HG03095 (cell line): ENCODE data around the gene MYO5A.
"Not testable (repeated sequence)": the region's sequence is repeated elsewhere in the genome, so short reads cannot be mapped to it uniquely, and the experiment has no call there.

Experiments
- ATAC-seq: cut with Tn5 transposase; IDR thresholded peaks from one replicate; pipeline ENCODE4 v1.9.1; 2021; ENCODE audit warnings: moderate library complexity; ENCODE audit not compliant: unreplicated experiment

The MYO5A gene

GRCh38 chr15:52294881-52295420 lies 233.7 kb downstream of the MYO5A start:
- ATAC-seq, result no peak

DNA sequence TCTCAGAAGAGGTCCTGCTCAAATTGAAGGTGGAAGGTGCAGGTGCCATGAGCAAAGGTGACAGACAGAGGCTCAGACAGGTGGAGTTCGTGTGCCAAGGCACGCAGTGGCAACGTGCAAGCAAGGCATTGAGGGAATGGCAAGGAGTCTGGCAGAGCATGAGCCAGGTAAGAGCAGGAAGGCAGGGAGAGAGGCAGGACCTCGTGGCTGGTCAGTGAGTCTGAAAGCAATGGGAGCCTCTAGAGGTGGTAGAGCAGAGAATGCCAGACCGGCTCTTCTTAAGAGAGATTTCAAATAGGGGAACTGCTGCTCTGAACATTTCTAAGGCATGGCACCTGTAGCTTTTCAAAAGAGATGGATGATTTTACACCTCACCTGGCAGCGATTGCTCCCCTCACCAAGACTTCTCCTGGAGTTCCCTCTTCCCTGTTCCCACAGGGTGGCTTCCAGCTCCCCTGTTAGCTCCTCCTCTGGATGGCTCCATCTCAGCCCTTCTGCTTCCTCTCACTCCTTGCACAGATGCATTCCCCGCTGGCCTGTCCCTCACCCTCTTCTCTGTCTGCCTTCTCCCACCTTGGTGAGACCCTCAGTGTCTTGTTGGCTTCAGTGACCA lies 235.8 kb downstream of the MYO5A start:
- ATAC-seq, result no peak

DNA sequence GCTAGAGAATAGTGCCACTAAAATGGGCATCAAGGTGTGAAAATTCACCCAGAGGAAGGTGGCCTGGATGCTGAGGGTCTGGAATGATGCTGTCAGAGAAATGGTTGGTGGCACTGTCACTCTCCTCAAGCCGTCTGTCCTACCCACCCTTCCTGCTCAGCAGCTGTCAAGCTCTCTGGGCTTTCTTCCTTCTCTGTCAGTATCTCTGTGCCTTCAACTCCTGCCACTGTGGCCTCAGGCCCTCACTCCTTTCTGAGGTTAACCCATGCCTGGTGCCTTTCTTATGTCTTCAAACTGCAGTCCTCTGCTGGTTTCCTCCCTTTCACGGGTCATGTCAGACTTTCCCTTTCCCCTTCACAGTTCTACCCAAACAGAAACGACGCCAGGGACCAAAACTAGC lies 237.5 kb downstream of the MYO5A start:
- ATAC-seq, result no peak

DNA sequence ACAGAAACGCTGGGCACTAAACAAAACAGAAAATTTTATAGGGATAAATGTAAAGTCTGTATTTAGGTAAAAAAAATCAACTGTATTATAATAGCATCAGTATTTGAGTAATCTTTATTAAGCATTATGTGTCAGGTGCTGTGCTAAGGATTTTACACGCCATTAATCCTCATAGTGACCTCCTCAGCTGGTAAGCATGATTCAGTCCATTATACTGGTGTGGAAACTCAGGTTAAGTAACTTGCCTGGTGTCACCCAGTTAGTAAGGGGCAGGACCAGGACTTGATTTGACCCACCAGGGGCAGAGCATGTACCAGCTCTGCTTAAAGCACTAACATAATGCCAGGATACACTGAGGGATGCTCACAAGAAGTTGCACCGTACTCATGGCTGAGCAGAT lies 237.9 kb downstream of the MYO5A start:
- no peak for ATAC-seq

GRCh38 chr15:52290329-52290728 lies 238.4 kb downstream of the MYO5A start:
- ATAC-seq, result no peak

- no peak for ATAC-seq
These were observed 239.0 kb downstream of the MYO5A start for GRCh38 chr15:52289629-52290081.

DNA sequence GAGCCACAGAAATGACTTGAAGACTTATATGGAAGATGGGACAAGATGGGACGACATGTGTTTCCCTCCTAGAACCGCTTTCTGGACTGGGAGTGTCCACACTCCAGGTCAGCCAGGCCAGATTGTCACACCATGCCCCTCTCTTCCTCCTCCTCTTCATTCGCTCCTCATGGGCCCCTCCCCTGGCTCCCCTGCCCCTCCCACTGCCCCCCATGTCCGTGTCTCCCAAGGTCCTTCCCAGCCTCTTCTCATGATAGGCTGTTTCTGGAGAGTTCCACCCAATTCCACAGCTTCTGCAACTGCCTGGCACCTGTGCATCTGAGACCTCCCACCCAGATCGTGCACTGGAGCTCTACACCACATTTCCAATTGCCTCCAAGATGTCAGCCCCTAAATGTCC lies 239.7 kb downstream of the MYO5A start:
- no peak for ATAC-seq

DNA sequence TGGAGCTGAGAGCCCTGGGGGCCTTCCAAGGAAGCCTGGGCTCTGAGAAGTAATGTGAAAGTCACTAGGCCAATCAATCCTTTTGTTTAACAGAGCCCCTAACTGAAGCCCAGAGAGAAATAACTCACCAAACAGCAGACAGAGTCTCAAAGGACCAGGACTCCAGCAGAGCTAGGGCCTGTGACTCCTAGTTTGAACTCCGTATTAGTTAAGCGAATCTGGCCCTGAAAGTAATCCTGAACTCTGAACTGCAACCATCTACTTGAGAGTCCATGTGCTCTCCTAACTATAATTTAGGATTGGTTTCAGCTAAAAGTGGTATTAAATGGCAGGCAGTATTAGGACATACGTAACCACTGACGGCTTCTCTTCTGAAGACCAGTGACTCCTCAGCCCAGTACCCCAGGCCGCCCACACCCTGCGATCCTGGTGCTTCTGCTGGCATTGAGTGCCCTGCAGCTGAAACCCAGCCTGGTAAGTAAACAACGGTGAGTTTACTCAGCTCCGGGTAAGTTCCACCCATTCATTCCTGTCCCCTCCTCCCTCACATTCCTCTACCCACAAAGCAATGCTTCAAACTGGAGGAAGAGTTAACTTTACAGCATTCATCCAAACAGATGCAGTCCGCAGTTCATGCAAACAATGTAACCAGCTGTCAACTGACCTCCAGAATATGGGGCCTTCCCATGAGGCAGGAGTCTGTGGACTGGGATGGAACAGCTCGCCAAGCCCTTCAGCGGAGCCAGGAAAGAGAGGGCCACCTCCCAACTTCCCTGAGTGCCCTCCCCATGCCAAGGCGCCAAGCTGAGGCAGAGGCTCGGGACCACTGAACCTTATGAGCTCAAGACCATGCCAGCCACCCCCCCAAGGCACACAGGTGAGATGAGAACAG lies 240.4 kb downstream of the MYO5A start:
- ATAC-seq, result no peak

GRCh38 chr15:52287114-52287513 lies 241.6 kb downstream of the MYO5A start:
- ATAC-seq, result no peak

DNA sequence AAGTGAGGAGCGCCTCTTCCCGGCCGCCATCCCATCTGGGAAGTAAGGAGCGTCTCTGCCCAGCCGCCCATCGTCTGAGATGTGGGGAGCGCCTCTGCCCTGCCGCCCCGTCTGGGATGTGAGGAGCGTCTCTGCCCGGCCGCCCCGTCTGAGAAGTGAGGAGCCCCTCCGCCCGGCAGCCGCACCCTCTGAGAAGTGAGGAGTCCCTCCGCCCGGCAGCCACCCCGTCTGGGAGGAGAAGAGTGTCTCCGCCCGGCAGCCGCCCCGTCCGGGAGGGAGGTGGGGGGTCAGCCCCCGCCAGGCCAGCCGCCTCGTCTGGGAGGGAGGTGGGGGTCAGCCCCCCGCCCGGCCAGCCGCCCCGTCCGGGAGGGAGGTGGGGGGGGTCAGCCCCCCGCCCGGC lies 242.7 kb downstream of the MYO5A start:
- ATAC-seq, result not testable (repeated sequence)

DNA sequence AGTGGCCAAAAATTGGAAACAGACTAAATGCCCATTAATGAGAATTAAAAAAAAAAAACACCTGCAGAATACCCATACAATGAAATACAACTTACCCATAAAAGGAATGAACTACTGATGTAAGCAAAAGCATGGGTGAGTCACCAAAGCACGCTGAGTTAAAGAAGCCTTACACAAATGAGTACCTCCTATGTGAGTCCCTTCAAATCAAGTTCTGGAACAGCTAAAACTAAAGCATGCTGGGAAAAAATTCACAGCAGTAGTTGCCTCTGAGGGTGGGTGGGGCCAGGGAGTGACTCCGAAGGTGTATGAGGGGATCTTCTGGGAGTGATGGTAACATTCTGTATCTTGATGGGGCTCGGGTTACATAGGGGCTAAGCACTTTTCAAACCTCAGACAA lies 244.5 kb downstream of the MYO5A start:
- no peak for ATAC-seq

GRCh38 chr15:52283281-52283680 lies 245.4 kb downstream of the MYO5A start:
- ATAC-seq, result no peak

DNA sequence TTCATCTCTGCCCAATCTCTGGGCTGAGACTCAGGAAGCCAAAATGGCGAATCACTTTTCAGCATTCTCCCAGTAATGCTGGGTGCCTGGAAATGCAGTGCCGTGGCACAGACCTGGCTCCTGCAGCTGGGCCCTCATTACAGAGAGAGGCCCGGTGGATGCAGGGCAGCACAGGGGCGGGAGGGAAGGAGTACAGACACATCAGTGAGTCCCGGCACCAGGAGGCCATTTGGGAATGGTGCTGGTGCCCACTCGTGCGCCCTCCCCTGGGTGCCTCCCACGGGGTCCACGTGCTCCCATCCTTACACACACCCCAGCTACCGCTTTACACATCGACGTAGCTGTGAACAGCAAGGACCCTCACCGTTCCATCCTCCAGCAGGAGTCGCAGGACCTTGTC lies 246.3 kb downstream of the MYO5A start:
- ATAC-seq, result no peak

DNA sequence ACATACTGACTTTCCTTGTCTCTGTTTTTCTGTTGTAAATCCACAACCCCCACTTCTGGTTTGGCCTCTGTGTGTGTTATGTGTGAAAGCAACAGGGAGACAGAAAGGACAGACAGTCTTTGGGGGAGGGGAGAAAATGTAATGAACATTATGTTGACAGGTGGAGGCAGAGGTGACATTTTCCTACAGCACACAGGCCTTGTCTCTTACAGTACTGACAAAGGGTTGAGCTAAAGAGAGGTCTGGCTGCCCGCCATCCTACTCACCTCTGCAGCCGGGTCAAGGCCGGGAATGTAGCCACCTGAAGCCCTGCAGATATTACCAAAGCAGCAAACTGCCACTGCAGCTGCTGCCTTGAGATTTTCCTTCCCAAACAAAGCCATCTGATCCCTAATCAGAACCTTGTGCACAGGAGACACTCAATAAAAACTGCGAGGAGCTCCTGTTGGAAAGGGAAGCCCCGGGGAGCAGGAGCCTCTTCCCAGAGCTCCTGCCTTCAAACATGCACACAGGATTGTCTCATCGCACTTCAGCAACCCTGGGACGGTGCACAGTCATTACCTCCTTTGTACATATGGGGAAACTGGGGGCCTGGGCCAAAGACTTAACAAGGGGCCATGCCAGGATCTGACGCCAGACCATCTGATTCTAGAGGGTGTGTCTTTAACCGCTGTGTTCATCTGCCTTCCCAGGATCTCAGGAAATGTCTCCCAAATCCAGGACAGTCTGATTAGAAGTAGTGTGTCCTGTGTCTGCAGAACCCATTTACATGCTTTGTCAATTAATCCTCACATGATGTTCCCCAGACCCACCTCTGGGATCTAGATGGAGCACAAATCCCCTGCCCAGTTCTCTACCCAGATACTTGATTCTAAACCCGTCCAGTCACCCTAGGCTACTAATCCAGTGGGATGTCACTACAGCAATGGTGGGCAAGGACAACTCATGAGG lies 247.3 kb downstream of the MYO5A start:
- no peak for ATAC-seq

DNA sequence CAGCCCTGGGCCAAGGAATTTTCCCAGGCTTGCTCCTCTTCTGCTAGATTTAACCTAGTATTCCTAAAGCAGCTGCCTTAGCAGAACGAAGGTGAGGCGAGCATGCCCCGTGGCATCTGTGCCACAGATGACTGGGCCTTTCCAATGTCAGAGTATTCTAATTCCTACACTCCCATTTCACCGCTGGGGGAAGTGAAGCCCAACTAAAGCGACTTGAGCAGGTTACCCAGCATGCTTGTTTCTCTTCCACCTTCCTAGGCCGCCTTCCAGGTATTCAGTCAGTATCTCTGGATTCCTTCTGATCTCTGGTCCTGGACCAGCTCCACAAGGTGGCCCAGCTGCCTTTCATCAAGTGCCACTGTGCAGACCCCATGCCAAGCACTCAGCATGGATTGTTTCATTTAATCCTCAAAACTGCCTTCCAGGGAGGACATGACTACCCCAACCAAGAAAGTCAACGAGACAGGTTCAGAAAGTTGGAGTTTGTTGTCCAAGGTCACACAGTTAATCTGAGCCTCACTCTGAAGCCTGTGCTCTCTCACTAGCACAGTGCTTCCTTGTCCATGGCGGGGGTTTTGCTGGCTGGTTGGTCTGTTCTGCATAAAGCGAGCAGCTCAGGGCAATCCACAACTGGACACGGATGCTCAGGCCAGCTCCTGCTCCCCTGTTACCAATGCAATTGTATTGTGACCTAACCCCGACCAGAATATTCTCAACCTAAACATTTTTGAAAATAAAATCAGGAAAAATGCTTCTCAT lies 248.2 kb downstream of the MYO5A start:
- ATAC-seq, result no peak

DNA sequence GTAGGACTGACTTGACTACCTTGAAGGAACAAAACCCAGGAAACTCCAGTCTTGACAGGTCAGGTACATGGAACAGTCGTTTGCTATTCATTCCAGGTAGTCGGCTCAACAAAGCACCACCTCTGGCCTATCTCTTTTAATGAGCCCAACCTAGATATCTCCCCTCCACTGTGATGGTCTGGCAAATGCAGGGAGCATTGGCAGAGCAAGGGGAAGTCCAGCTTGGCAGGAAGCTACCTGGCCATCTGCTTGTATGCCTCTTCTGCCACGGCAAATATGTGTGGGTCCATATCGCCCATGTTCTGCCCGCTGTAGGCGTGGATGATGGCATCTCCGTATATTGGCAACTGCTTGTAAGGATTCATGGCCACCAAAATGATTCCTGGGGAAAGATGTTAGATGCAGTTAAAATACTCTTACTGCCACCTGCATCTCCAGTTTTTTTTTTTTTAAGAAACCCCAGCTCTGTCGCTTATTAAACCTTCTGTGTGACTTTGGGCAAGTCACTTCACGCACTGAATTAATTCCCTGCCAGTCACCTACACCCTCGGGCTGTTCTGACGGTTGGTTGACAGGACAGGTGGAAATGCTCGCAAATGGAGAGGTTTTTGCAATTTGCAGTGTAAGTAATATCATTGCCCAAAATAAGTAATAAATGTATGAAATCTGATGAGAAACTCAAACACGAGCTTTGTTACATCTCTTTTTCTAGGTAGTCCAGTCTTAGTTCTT lies 249.9 kb downstream of the MYO5A start:
- ATAC-seq, result no peak

DNA sequence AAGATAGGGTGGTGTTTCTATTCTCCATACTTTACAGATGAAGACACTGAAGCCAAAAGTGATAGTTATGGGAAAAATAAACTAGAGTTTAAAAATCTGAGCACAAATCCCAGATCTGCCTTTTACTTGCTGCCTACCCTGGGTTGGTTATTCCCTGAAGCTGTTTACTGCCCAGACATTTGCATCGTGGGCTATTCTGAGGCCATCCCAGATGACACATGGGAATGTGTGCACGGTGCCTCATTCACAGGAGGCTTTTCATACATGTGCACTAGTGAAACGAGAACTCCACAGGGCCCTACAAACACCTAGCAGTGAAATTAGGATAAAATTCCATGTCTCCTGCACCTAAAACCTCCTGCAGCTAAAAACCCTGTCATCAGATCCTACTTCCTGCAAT lies 250.5 kb downstream of the MYO5A start:
- no peak for ATAC-seq

DNA sequence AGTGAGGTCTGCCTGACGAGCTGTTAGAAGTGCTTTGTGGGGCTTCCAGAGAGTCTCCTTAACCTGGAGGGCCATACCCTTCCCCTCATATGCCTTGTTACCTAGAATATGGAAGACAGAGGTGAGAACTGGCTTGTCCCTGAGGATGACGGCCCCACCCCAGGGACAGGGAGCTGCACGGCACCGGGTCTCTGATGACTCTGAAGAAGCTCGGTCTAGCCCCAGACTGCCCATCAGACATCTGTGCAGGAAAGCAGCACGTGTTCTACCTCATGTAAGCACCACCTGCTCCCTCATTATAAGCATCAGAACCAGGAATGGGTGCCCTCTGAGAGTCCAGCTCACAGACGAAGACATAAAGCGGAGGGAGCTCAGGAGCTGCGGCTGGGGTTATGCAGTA lies 251.1 kb downstream of the MYO5A start:
- no peak for ATAC-seq

DNA sequence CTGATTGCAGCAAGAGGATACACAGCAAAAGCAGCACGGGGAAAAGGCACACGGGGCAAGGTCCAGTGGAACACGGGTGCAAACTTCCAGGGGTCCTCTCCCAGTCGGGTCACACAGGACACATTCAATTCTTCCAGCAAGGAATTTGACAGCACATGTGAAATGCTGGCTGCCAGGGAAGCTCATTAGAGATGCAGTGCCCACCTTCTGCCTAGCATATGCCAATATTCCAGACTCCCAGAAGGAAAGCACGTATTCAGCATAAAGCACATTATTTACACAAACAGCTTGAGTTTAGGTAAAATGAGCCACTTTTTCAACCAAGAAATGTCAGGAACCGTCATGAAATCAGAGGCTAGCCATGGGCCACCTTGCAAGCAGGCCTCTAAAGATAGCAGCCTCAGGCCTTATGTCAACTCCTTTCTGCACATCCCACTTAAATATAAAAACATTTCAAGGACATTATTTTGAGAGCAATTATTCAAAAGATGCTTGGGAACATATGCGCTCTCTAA lies 252.4 kb downstream of the MYO5A start:
- no peak for ATAC-seq
